Neural progenitor cell (in vitro differentiated cells): ENCODE data around the gene RHO.

Experiments used
- EZH2 ChIP-seq: fragments of 200-600 bp; sonication (generic); IDR thresholded peaks from 2 replicates; pipeline ENCODE4 v1.6.1; 2017; ENCODE audit warnings: antibody characterized with exemption, mild to moderate bottlenecking, moderate library complexity
- EZH2phosphoT487 ChIP-seq: fragments of 200-600 bp; sonication (generic); IDR thresholded peaks from 2 replicates; pipeline ENCODE4 v1.6.1; 2017; ENCODE audit warnings: antibody characterized with exemption
- TF ChIP-seq, protein P1 (sequence below): fragments of 200-600 bp; sonication (generic); IDR thresholded peaks from 2 replicates; pipeline ENCODE4 v1.5.1; 2017; ENCODE audit warnings: antibody characterized with exemption, mild to moderate bottlenecking

GRCh38 chr3:129558772-129559564 lies 30.5 kb downstream of the RHO start:
- TF ChIP-seq, protein P1, sequence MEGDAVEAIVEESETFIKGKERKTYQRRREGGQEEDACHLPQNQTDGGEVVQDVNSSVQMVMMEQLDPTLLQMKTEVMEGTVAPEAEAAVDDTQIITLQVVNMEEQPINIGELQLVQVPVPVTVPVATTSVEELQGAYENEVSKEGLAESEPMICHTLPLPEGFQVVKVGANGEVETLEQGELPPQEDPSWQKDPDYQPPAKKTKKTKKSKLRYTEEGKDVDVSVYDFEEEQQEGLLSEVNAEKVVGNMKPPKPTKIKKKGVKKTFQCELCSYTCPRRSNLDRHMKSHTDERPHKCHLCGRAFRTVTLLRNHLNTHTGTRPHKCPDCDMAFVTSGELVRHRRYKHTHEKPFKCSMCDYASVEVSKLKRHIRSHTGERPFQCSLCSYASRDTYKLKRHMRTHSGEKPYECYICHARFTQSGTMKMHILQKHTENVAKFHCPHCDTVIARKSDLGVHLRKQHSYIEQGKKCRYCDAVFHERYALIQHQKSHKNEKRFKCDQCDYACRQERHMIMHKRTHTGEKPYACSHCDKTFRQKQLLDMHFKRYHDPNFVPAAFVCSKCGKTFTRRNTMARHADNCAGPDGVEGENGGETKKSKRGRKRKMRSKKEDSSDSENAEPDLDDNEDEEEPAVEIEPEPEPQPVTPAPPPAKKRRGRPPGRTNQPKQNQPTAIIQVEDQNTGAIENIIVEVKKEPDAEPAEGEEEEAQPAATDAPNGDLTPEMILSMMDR = no peak
- TF ChIP-seq EZH2 (no peak), EZH2phosphoT487 (no peak)
